Activated CD4-positive, alpha-beta T cell treated with anti-CD3 and anti-CD28 coated beads, Interleukin-2, amount 50 U/mL, for 1 hour (primary cell): ENCODE data around the gene PCDHGC5.

Source experiments
- DNase-seq: peaks from one replicate; pipeline ENCODE4 v3.0.0-alpha.2; 2020

Gene PCDHGC5

GRCh38 chr5:141534492-141535213 lies 45.8 kb downstream of the PCDHGC5 start:
- no peak for DNase-seq
